Measurements from ENCODE around the gene RPS18. TPM values are rescaled to one million over a fixed set of nuclear protein-coding genes. Genes with fewer than 3 reads are reported as not detected.

Gene RPS18
- polyA plus RNA-seq, 1 experiment = 5,380 TPM

DNA sequence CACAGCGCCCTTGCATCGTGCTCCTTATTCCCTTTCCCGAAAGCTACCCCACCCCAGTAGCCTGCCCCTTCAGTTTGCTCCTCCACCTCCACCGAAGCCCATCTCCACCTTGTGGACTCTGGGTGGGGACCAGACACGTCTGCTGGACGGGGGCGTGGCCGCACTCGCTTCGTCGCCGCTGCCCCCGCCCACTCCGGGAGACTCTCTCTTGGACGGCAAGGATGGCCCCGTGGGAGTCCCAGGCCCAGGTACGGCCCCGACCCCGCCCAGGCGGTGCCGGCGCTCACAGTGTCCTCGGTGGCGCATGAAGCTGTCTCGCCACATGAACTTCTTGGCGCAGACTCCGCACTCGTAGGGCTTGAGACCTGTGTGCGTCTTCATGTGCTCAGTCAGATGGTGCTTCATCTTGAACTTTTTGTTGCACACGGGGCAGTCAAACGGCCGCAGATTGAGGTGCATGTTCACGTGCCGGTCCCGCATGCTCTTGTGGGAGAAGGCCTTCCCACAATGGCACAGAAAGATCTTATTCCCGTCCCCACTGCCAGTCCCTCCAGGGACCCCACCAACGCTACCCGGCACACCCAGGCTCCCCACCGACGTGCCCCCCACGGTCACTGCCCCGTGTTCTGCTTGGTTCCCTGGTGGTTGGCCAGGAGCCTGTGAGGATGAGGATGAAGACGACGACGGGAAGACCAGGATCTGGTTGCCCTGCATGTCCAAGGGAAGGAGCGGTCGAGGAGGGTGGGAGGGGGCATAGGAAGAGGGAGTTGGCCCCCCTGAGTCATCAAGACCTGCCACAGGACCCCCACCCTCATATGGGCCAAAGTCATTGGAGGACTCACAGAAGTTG is 43.3 kb downstream of the RPS18 start:
- DNase-seq (ENCODE audit: low read depth, low spot score) = no peak
- TF ChIP-seq, protein P1, sequence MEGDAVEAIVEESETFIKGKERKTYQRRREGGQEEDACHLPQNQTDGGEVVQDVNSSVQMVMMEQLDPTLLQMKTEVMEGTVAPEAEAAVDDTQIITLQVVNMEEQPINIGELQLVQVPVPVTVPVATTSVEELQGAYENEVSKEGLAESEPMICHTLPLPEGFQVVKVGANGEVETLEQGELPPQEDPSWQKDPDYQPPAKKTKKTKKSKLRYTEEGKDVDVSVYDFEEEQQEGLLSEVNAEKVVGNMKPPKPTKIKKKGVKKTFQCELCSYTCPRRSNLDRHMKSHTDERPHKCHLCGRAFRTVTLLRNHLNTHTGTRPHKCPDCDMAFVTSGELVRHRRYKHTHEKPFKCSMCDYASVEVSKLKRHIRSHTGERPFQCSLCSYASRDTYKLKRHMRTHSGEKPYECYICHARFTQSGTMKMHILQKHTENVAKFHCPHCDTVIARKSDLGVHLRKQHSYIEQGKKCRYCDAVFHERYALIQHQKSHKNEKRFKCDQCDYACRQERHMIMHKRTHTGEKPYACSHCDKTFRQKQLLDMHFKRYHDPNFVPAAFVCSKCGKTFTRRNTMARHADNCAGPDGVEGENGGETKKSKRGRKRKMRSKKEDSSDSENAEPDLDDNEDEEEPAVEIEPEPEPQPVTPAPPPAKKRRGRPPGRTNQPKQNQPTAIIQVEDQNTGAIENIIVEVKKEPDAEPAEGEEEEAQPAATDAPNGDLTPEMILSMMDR (IDR thresholded peaks at IDR 0.05; ENCODE audit: low read depth, low read length) = no peak
- ChIA-PET POLR2A (no interaction called here), CTCF (no interaction called here)
- Histone ChIP-seq H3K27ac (ENCODE audit: low read depth, low read length) (peak overlapping the region; percentile 94), H3K4me3 (ENCODE audit: low read depth, low read length) (peak overlapping the region; percentile 95), H3K9me3 (ENCODE audit: control insufficient read depth, insufficient read depth, low read length) (peaks cover 4% of the 10 kb centered on the region; the same call in 1 of the 2 replicates), H3K27me3 (ENCODE audit: control insufficient read depth, insufficient read depth, low read length) (no peaks in the 10 kb centered on the region)

DNA sequence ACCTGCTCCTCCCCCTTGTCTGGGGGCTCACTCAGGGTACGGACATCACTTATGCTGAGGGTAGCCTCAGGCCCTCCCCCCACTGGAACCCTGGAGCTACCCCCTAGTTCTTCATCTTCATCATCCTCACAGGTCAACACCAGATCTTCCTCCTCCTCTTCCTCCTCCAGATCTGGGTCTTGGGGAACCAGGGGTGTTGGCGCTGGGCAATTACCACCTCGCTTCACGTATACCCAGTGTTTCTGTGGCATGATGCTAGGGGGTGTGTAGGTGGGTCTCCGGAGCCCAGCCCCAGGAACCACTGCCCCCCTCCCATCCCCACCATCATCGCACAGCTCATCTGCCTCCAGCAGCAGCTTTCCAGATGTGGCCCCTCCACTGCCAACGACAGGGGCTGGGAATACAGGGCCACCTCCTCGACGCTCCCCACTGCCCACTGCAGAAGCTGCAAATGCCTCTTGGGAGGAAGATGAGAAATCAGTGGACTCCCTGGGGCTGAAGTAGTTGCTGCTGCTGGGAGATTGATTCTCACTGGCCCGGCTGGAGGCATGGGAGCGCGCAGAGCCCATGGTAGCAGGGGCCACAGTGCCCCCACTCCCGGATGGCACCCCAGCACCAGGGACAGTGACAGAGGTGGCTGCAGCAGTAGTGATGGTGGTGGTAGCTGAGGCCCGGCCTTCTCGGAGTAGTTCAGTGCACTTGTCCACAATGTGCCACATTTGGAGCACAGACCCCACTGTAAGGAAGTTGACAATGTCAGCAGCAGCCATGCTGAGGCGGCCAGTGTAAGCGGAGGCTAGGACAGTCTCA is 44.1 kb downstream of the RPS18 start:
- CTCF ChIA-PET = no interaction called here

DNA sequence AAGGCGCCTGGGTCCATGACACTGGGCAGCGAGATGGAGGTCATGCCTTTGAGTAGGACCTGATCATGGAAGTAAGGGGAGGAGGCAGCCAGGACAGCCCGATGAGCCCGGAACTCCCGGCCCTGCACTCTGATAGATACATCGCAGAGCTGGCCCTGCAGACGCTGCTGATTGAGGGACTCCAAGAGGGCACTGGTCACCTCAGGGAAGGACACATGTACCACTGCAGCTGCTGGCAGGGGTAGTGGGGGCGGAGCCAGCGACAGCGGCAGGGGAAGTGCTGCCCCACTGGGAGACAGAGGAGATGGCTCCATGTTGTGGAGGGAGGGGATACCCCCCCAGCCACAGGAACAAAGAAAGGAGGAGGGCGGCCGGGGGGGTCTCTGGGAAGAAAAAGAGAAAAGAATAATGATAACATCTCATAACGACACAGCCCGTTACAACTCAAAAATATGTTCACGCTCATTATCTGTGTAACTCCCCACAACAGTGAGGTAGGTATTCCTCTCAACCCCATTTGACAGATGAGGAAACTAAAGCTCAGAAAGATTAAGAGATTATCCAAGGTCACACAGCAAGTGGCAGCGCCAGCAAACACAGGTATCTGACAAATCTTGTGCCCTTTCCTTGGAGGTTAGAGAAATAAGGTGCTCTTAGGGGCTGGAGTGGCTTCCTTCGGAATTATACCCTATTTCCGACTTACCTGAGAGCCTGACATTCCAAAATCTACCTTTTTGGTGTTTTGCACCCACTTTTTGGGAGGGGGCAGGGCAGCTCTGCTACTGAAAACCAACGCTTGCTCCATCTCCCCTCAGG is 44.9 kb downstream of the RPS18 start:
- CTCF ChIA-PET = interaction anchor here (0.9 to 2.6 kb wide), 4 partner anchors 9 to 74 kb away, joined by 3 to 13 read pairs (median 6); partner anchors contain the start of gene RGL2
- POLR2A ChIA-PET = interaction anchor here (0.9 to 2.0 kb wide), 4 partner anchors 18 to 345 kb away, joined by 4 to 12 read pairs (median 10); partner anchors contain the start of genes B3GALT4, RGL2, RPS18 and VPS52
- Histone ChIP-seq H3K27ac (ENCODE audit: low read depth, low read length) (no peak overlapping the region), H3K27me3 (ENCODE audit: control insufficient read depth, insufficient read depth, low read length) (no peaks in the 10 kb centered on the region), H3K9me3 (ENCODE audit: control insufficient read depth, insufficient read depth, low read length) (peaks cover 4% of the 10 kb centered on the region; the same call in 1 of the 2 replicates), H3K4me3 (ENCODE audit: low read depth, low read length) (peak overlapping the region; percentile 78)
- DNase-seq (ENCODE audit: low read depth, low spot score) = no peak
- TF ChIP-seq, protein P1 (IDR thresholded peaks at IDR 0.05; ENCODE audit: low read depth, low read length) = no peak

More for the DNA sequence above, 44.1 kb downstream of the RPS18 start:
- TF ChIP-seq, protein P1 (IDR thresholded peaks at IDR 0.05; ENCODE audit: low read depth, low read length) = no peak
- POLR2A ChIA-PET = no interaction called here
- H3K4me3 ChIP-seq (ENCODE audit: low read depth, low read length) = no peak overlapping the region
- H3K27me3 ChIP-seq (ENCODE audit: control insufficient read depth, insufficient read depth, low read length) = no peaks in the 10 kb centered on the region
- H3K27ac ChIP-seq (ENCODE audit: low read depth, low read length) = no peak overlapping the region
- DNase-seq (ENCODE audit: low read depth, low spot score) = no peak
- peaks cover 4% of the 10 kb centered on the region; the same call in 1 of the 2 replicates for H3K9me3 ChIP-seq (ENCODE audit: control insufficient read depth, insufficient read depth, low read length)

DNA sequence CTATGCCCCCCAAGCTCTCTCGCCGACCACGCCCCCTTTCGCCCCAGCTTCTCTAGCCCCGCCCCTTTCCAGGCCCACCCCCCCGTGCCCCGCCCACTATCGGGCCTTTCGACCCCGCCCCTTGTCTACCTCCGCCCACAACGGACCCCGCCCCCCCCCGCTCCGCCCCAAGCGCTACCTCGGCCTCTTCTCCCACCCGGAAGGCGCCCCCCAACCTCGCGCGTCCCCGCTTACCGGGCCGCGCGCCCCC is 45.5 kb downstream of the RPS18 start:
- ChIA-PET POLR2A (interaction anchor here (0.7 to 2.0 kb wide), 11 partner anchors 18 to 1122 kb away, joined by 3 to 12 read pairs (median 3); partner anchors contain the start of genes B3GALT4, PFDN6, RGL2 and RPS18), CTCF (interaction anchor here (0.9 to 2.6 kb wide), 5 partner anchors 8 to 73 kb away, joined by 3 to 13 read pairs (median 7); partner anchors contain the start of gene RGL2)
- Histone ChIP-seq H3K27me3 (ENCODE audit: control insufficient read depth, insufficient read depth, low read length) (no peaks in the 10 kb centered on the region), H3K27ac (ENCODE audit: low read depth, low read length) (no peak overlapping the region), H3K4me3 (ENCODE audit: low read depth, low read length) (peak overlapping the region; percentile 78), H3K9me3 (ENCODE audit: control insufficient read depth, insufficient read depth, low read length) (peaks cover 4% of the 10 kb centered on the region; the same call in 1 of the 2 replicates)
- TF ChIP-seq, protein P1 (IDR thresholded peaks at IDR 0.05; ENCODE audit: low read depth, low read length) = no peak
- no peak for DNase-seq (ENCODE audit: low read depth, low spot score)

Measured in AG04450 (cell line).